GM19372 (cell line): ENCODE measurements around the gene PCGF3.
"Not testable (repeated sequence)": the region's sequence is repeated elsewhere in the genome, so short reads cannot be mapped to it uniquely, and the experiment has no call there.

ENCODE experiments used
- ATAC-seq: cut with Tn5 transposase; IDR thresholded peaks from one replicate; pipeline ENCODE4 v1.9.1; 2021; ENCODE audit warnings: mild to moderate bottlenecking, low read depth, moderate library complexity; ENCODE audit not compliant: unreplicated experiment

The PCGF3 gene

DNA sequence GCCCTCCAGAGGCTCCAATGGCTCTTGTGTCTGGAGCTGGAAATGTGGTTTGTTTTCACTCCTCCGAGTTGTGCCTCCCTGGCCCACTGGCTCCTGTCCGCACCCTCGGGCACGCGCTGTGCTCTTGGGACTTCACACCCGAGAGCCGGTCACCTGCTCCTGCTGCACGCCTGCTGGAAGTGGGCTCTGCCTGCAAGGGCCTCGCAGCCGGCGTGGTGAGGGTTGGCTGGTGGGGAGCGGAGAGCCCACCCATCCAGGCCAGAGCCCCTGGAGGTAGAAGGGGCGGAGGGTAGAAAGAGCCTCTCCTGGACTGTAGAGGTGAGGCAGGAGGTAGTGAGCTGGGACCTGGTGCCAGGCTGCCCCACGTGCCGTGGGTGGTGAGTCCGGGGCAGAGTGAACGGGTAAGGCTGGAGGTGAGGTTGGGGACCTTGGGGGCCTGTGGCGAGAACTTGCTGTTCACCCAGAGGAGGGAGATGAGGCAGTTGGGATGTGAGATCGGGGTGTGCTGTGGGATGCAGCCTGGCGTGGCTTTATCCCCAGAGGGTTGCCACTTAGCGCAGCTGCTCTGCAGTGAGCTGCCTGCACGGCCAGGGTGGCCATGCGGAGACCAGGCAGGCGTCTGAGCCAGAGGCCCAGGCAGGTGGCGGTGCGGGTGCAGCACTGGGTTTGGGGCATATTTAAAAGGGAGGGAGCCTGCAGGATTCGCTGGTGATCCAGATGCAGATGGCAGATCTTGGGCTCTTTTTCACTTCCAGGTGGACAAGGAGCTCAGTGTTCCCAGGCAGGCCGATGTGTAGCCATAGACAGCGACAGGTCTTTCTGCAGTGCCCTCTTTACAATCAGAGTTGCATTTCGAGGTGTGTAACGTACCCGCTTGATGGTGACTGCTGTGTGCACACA, 48.8 kb downstream of the PCGF3 start:
- no peak for ATAC-seq

DNA sequence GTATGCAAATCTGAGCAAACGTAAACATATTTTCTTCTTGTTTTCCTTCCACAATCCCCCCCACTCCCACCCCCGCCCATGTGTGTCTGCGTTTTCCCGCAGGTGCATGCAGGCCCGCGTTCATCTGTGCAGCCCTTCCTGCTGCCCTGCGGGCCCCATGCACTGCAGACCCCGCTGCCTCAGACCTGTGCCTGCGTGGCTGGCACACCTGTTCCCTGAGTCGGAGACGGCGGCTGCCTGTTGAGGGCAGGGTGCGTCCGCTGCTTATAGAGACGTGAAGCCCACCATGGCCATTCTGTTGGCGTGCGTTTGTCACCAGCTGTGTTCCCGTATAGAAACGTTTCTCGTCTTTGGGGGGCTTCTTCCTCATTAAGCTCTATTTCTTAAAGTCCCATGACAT, 51.5 kb downstream of the PCGF3 start:
- ATAC-seq: no peak

DNA sequence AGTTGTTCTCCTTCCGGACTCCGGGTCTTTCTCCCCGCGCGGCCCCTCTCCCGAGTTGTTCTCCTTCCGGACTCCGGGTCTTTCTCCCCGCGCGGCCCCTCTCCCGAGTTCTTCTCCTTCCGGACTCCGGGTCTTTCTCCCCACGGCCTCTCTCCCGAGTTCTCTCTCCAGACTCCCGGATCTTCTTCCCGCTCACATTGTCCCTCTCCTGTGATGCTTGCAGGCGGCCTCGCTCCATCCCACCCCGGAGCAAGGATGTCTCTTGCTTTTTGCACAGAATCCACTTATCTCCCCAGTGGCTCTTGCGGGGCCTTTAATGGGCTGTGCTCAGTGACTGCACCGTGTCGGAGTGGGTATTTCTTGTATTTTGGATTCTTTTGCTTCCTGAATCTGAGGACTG, 54.2 kb downstream of the PCGF3 start:
- not testable (repeated sequence) for ATAC-seq

DNA sequence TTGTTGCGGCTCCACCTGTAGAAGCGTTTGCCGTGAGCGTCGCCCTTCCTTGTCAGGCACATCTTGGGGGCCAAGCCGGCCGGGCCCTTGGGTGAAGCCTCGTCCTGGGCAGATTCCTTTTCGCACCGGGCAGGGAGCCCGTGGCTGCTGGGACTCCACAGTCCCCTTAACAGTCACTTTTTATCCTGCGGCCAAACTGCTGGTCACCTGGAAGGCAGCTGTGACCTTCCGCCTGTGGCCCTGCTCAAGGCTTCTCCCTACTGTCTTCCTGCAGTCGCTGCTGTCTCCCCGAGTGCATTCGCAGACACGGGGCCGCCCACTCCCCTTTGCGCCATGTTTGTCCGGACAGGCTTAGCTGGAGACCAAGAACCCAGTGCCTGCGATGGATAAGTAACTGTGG, 55.0 kb downstream of the PCGF3 start:
- ATAC-seq: no peak

DNA sequence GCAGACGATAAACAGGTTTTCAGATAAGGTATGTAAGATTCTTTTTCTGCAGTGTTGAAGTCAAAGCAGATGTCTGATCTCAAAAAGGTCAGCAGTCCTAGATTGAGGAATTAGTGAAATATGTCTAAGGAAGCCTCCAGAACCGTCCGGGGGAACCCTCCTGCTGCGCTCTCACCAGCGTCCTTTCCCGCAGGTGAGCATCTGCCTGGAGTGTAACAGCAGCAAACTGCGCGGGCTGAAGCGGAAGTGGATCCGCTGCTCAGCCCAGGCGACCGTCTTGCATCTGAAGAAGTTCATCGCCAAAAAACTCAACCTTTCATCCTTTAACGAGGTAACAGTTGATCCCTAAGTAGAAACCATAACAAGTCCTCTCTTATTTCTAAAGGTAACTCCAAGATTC, 55.5 kb downstream of the PCGF3 start:
- no peak for ATAC-seq

DNA sequence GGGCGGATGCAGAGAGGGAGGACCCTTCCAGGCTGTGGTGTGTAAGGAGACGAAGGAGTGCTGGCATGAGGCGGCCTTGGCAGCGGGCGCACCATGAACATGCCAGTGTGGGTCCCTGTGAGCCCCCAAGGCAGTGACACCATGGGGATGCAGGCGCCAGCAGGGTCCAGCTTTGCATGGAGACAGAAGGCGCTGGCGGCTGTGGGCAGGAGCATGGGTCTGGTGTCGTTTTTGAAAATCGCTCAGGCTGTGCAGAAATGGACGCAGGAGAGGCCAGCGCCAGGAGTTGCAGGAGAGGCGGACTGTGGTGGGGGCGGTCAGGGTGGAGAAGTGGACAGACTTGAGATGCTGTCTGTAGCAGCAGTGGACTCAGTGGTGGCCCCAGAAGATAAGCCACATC, 56.1 kb downstream of the PCGF3 start:
- no peak for ATAC-seq

DNA sequence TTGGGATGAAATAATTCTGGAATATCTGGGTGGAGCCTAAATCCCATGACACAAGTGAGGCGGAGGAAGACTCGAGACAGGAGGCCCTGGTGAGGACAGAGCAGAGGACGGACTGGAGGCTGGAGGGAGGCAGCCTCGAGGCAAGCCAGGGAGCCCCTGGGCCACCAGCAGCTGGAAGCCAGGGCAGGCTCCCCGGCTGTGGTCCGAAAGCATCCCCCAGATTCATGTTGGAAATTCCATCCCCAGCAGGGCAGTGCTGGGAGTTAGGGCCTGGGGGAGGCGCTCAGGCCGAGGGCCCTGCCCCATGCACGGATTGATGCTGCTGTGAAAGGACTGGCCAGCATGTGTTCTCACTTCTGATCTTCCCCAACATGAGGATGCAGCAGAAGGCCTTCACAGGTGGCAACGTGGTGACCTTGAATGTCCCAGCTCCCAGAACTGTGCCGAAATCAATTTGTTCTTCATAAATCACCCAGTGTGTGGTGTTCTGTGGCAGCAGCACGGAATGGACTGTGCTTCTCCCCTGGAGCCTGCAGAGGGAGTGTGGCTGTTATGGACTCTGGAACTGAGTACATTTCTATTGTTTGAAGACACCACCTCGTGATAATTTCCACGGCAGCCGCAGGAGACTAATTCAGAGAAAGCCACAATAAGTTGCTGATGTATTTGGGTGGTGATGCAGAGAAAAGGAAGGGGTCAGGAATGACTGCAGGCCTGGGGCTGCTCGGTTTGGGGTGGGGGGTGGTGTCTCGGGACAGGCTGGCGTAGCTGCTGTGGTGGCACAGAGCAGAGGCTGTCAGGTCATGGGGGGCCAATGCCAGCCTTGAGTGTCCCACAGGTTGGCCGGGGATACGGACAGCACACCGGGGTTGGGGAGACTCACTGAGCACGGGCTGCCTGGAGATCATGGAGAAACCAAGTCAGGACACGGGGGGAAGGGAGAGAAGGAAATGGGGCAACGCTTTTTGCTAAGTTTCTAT, 56.9 kb downstream of the PCGF3 start:
- ATAC-seq: no peak

DNA sequence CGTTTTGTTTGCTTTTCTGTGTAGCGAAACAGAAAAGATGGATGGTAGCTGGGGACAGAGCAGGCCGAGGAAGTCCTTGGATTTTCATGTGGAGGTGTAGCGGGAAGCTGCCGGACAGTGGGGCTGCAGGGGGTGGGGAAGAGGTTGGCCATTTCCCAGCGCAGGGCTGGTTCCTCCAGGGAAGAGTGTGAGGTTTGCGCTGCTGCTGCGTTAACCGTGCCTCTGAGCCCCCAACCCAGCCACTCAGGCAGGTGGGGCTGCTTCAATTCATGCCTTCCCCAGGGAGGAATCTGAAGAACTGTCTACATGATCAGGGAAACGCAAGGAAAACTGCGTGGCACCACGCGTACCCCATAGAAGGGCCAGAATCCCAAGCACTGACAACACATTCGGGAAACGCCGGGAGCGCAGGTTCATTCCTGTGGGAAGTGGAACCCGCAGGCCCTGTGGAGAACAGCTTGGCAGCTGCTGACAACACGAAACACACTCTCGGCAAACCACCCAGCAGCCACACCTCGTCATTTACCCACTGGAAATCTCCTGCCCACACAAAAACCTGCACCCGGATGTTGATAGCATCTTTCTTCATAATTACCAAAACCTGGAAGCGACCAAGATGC, 57.7 kb downstream of the PCGF3 start:
- no peak for ATAC-seq

DNA sequence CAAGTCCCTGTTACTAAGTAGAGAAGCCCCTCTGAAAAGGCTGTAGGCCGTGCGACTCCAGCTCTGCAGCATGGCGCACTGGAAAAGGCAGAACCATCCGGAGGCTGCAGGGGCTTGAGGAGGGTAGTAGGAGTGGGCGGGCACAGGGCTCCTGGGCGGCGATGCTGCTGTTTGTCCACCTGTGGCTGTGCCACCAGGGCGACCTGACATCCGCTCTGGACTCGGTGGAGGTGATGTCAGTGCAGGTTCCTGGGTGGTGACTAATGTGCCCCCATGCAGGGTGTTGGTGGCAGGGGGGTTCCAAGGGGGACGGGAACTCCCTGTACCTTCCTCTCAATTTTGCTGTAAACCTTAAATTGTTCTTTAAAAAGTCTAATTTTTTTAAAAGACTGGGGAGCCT, 58.3 kb downstream of the PCGF3 start:
- no peak for ATAC-seq

DNA sequence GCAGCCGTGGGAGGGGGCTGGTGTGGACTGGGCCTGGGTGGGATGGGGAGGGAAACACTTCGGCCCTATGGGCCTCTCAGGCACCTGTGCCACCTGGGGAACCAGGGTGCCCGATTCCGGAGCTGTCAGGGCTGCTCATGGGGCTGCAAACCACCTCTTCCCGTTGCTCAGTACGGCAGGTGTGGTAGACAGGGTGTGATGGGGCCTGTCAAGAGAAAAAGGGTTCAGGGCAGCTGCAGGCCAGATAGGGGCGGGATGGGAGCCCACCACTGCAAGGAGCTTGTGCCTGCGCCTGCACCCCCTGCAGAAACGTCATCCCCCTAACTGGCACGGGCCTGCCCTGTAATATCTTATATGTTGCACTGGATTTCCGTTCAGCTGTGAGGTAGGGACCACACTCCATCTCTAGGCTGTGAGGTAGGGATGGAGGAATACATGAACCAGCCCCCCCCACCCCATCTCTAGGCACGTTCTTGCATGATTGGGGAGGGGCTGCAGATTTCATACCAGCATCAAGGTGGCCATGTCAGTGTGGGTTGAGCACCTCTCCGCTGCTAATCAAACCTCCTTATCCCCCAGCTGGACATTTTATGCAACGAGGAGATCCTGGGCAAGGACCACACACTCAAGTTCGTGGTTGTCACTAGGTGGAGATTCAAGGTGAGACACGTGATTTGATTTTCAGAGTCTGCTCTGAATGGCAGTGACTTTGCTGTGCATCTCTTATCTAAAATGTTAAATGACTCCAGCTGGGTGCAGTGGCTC, 59.0 kb downstream of the PCGF3 start:
- no peak for ATAC-seq

DNA sequence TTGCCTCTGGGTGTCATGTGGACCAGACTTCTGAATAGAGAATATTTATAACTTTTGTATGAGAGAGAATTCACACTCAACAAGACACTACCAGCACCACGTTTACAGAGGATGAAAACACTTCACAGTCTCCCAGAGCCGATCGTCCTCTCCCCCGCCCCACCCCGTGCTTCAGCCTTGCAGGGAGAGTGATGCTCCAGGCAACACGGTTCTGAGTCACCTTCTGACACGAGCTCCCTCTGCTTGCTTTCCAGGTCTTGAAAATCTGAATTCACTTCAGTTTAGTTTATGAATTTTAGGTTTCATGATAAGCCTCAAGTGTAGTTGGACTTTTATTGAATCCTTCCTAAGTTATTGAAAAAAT, 60.5 kb downstream of the PCGF3 start:
- no peak for ATAC-seq

DNA sequence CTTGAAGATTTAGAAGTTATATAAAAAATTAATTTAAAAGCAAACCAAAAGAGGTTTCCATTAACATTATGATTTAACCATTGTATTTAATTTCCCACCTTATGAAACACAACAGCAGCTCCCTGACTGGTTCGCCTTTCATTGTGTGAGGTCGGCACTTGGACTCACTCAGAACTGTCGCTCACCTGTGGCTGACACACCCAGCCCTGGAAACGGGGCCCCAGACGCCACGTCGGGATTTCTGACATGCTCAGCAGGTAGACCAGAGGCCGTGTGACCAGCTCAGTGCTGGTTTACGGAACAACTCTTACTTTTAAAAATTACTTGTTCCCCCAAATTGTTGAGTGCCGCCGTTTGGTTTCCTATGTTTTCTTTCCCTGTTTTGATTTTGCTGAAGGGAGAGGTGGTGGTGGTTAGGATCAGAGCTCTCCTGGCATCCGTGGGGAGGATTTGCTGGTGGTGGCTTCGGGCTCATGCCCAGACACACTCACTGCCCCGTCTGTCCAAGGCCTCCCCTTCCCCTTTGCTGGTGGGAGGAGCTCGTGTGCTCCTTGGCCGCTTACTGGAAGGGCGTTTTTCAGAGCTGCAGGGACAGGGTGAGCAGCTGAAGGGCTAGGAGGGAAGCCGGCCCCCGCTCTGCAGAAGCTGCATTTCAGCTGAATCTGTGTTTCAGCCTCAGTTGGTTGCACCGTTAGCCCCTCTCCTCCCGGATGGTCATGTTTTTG, 61.1 kb downstream of the PCGF3 start:
- no peak for ATAC-seq

DNA sequence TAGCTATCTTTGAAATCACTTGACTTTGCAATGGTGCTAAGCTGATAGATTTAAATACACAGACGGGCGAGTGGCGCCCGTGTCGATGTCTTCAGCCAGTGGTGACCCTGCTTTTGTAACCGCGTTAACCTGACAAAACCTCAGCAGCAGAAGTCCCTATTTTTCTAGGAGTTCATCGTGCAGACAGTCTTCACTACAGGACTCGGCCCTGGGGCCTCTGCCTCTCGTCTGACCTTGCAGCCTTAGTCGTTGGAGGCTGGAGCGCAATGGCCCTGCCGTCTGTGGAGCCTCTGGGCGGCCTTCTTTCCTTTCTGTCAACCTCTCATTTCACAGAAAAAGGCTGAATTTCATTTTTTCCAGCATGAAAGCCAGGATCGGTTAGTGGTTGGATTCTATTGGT, 62.4 kb downstream of the PCGF3 start:
- ATAC-seq: no peak

DNA sequence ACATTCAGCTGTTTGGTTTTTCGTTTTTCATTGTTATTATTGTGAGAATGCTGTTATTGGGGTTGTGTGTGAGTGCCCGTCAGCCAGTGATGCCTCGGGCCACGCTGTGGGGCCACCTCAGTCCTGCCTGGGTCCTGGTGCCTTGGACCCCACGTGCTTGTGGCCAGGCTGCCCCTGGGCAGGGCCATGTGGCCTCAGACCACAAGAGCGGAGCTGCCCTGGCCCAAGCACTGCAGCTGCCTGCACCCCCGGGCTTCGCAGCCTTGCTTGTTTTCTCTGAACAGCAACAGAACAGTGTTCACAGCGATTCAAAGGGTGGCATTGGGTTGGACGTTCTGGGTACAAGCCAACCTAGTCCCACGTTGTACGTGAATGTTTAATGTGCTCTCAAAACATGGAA, 63.4 kb downstream of the PCGF3 start:
- no peak for ATAC-seq

DNA sequence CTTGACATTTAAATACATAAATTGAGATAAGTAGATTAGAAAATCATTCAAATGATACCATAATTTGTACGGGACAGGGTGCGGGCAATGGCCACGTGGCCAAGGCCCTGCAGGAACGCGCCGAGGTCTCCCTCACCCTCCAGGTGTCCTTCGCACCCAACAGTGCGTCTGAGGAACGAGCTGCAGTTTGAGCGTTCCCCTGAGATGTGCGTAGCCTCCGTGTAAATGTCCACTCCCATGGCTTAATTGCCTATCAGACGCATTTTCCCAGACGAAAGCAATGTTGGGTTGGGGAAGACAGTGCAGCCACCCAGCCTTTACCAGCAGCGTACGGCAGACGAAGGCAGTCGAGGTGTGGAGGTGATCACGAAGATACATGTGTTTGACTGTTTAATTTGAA, 63.9 kb downstream of the PCGF3 start:
- ATAC-seq: no peak

DNA sequence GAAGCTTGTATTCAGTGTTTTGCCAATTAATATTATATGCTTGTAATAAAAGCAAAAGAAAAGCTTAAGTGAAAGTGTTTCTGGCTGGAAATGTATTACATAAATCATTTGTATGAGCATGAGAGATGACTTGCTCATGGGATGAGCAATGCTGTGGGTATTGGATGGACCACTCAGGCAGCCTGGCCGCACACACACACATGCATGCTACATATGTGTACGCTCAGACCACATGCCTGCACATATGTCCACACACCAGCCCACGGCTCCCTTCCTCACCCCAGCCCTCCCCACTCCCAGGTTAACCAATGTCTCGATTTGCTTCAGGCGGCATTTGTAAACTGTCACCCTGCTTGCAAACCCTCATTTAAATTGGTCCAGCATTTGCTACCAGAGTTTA, 64.4 kb downstream of the PCGF3 start:
- no peak for ATAC-seq

DNA sequence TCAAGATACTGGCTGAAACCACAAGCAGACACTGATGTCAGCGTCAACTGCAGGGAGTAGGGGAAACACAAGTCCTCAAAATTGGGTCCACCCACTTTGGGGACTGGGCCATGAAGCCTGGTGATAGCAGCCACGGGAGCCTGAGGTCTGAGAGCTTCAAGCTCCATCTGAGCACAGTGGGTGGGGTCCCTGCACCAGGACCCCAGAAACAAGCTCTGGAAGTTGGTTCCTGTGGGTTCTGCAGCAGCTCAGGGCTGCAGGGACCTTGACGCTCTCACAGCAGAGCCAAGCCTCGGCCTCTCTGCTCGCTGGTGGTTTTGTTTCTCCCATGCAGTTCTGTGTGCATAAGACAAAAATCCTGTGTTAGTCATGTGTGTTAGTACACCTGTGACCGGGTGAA, 65.8 kb downstream of the PCGF3 start:
- ATAC-seq: no peak

DNA sequence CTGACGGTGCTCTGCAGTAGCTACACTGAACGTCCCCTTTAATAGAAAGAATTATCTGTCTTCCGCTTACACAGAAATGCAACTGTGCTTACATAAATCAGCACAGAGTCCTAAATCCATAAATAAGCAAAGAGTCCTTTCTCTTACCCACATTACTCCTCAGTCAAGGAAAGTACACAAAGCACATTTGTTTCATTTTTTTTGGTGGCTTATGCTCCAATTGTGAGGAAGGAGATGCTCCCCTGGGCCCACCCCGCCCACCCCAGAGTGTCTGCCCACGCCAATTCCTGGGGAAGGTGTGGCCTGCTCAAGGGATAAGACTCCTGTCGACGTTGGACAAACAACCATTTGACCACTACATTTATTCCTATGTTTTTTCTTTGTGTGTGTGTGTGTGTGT, 66.5 kb downstream of the PCGF3 start:
- ATAC-seq: no peak

DNA sequence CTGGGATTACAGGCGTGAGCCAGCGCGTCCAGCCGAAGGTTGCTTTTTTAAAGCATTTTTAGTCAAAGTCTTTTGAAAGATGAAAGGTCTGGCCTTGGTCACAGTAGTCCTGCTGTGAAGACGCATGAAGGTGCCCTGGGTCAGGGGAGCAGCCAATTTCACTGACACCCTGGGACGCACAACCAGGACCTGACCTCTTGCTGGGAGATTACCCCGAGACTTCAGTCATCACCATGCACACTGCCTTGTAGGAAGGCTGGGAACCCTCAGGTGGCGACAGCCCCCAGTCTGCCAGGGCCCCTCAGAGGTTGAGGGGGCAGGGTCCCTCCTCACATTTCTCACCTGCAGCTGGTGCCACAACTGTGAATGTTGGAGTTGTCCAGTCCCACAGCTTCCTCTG, 67.1 kb downstream of the PCGF3 start:
- ATAC-seq: no peak

DNA sequence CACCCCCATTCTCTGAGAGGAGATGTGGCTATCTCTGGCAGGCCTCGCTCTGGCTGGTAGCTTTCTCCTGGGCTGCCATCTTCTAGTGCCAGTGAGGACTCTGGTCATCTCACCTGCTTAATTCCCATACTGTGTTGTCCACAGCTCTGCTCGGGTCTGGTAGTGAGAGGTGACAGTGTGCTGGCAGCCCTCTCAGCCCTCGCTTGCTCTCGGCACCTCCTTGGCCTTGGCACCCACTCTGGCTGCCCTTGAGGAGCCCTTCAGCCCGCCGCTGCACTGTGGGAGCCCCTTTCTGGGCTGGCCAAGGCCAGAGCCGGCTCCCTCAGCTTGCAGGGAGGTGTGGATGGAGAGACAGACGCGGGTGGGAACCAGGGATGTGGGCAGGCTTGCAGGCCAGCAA, 67.6 kb downstream of the PCGF3 start:
- no peak for ATAC-seq
